PFSK-1 (cell line): ENCODE results near the gene KCNJ4.

Experiments used
- FOXP2 ChIP-seq: optimal IDR thresholded peaks from 2 replicates; pipeline ENCODE3; 2011; ENCODE audit warnings: borderline replicate concordance, control low read depth, inconsistent platforms; ENCODE audit not compliant: insufficient read depth; ENCODE audit errors: extremely low read length, extremely low read depth
- POLR2AphosphoS5 ChIP-seq: IDR thresholded peaks from 2 replicates; pipeline ENCODE4 v1.6.1; 2012; ENCODE audit warnings: low read depth, mild to moderate bottlenecking, control low read depth, low read length, moderate library complexity
- REST ChIP-seq, 2 experiments: IDR thresholded peaks; 2 replicates each; pipeline versions ENCODE4 v1.6.1 to v1.8.0; 2011 to 2012; ENCODE audit warnings: low read depth in 2 of 2, low read length in 2 of 2, control low read depth in 1 of 2, inconsistent platforms in 1 of 2, mild to moderate bottlenecking in 1 of 2, moderate library complexity in 1 of 2; ENCODE audit not compliant: insufficient read depth in 1 of 2
- SIN3A ChIP-seq: IDR thresholded peaks from 2 replicates; pipeline ENCODE4 v1.6.1; 2012; ENCODE audit warnings: mild to moderate bottlenecking, low read length, moderate library complexity, borderline replicate concordance; ENCODE audit not compliant: insufficient read depth
- TAF1 ChIP-seq: IDR thresholded peaks from 2 replicates; pipeline ENCODE4 v1.6.1; 2012; ENCODE audit warnings: low read length, control low read depth, borderline replicate concordance; ENCODE audit not compliant: insufficient read depth

Gene KCNJ4

GRCh38 chr22:38489561-38490145, 34.7 kb upstream of the KCNJ4 start:
- TF ChIP-seq SIN3A, result no peak
- no peak for TF ChIP-seq TAF1
- no peak for TF ChIP-seq REST (IDR thresholded peaks at IDR 0.05; ENCODE audit: insufficient read depth in 1 of 2, low read depth in 2 of 2, low read length in 2 of 2)
- TF ChIP-seq POLR2AphosphoS5, result no peak; the same call in 1 of the 2 replicates
- TF ChIP-seq FOXP2, result no peak

- TF ChIP-seq TAF1, result no peak
- TF ChIP-seq POLR2AphosphoS5, result peak; percentile 4; the same call in 1 of the 2 replicates
Observed at GRCh38 chr22:38489142-38489541, 34.1 kb upstream of the KCNJ4 start.

- TF ChIP-seq REST (IDR thresholded peaks at IDR 0.05; ENCODE audit: insufficient read depth in 1 of 2, low read depth in 2 of 2, low read length in 2 of 2), result no peak
- TF ChIP-seq SIN3A, result no peak
- TF ChIP-seq FOXP2, result no peak
- no peak for TF ChIP-seq TAF1
- peak; percentile 39; the same call in 1 of the 2 replicates for TF ChIP-seq POLR2AphosphoS5
Observed at GRCh38 chr22:38487946-38488345, 32.9 kb upstream of the KCNJ4 start.

GRCh38 chr22:38485783-38486182, 30.8 kb upstream of the KCNJ4 start:
- TF ChIP-seq TAF1 (no peak), REST (IDR thresholded peaks at IDR 0.05; ENCODE audit: insufficient read depth in 1 of 2, low read depth in 2 of 2, low read length in 2 of 2) (no peak)

GRCh38 chr22:38484244-38484643, 29.2 kb upstream of the KCNJ4 start:
- no peak for TF ChIP-seq SIN3A
- no peak for TF ChIP-seq POLR2AphosphoS5
- TF ChIP-seq REST (IDR thresholded peaks at IDR 0.05; ENCODE audit: insufficient read depth in 1 of 2, low read depth in 2 of 2, low read length in 2 of 2), result no peak
- no peak for TF ChIP-seq FOXP2
- TF ChIP-seq TAF1, result no peak
